ENCODE data around the gene MYO1A.

The MYO1A gene

GRCh38 chr12:57086493-57087009 lies 36.6 kb upstream of the MYO1A start:
- H3K4me3 ChIP-seq (ENCODE audit: low read depth in 1 of 2, low read length in 2 of 2), result peak overlapping the region; percentile 65 to 76
- ATAC-seq (ENCODE audit: insufficient read depth, low read depth), result peak; percentile 10; the same call in 1 of the 3 replicates
- peak; percentile 71 for DNase-seq

GRCh38 chr12:57085999-57086492 lies 36.1 kb upstream of the MYO1A start:
- H3K9me3 ChIP-seq (ENCODE audit: insufficient read depth, low read length, severe bottlenecking), result no peaks in the 10 kb centered on the region
- peak overlapping the region; percentile 95 for H3K9ac ChIP-seq (ENCODE audit: low read depth, low read length)
- peak overlapping the region; percentile 99 for H3K4me2 ChIP-seq (ENCODE audit: insufficient read depth, low read length)
- peak overlapping the region; percentile 97 for H3K27ac ChIP-seq (ENCODE audit: low read length)
- H2AFZ ChIP-seq (ENCODE audit: low read depth, low read length), result peak overlapping the region; percentile 68
- H3K4me3 ChIP-seq (ENCODE audit: low read depth in 1 of 2, low read length in 2 of 2), result peak overlapping the region in 1 of 2 experiments; percentile 65; a peak in 3 of 4 replicates
- TF ChIP-seq EZH2 (IDR thresholded peaks at IDR 0.05; ENCODE audit: borderline replicate concordance, low read depth, low read length, severe bottlenecking), result no peak
- no peak for TF ChIP-seq CTCF (IDR thresholded peaks at IDR 0.05; ENCODE audit: borderline replicate concordance, extremely low read depth, low read length, poor library complexity, severe bottlenecking)
- ATAC-seq (ENCODE audit: insufficient read depth, low read depth) (no peak), DNase-seq (peak; percentile 39)
- H3K79me2 ChIP-seq (ENCODE audit: insufficient read depth, low read length), result peaks cover 11% of the 10 kb centered on the region
- H3K27me3 ChIP-seq (ENCODE audit: insufficient read depth, low read length, poor library complexity), result no peaks in the 10 kb centered on the region
- no peaks in the 10 kb centered on the region for H4K20me1 ChIP-seq (ENCODE audit: insufficient read depth, low read length)
- 0 out of 2 replicates have a peak, but pooled peaks cover 2% of the 10 kb centered on the region for H3K36me3 ChIP-seq (ENCODE audit: insufficient read depth, low read length)
- peaks cover 35% of the 10 kb centered on the region for H3K4me1 ChIP-seq (ENCODE audit: insufficient read depth, low read length)

More at GRCh38 chr12:57086493-57087009, 36.6 kb upstream of the MYO1A start:
- H4K20me1 ChIP-seq (ENCODE audit: insufficient read depth, low read length), result no peaks in the 10 kb centered on the region; the same call in 1 of the 2 replicates
- peaks cover 7% of the 10 kb centered on the region; the same call in 1 of the 2 replicates for H3K36me3 ChIP-seq (ENCODE audit: insufficient read depth, low read length)
- peak overlapping the region; percentile 97 for H3K27ac ChIP-seq (ENCODE audit: low read length)
- H3K27me3 ChIP-seq (ENCODE audit: insufficient read depth, low read length, poor library complexity), result no peaks in the 10 kb centered on the region
- peaks cover 35% of the 10 kb centered on the region for H3K4me1 ChIP-seq (ENCODE audit: insufficient read depth, low read length)
- TF ChIP-seq EZH2 (IDR thresholded peaks at IDR 0.05; ENCODE audit: borderline replicate concordance, low read depth, low read length, severe bottlenecking), result no peak
- TF ChIP-seq CTCF (IDR thresholded peaks at IDR 0.05; ENCODE audit: borderline replicate concordance, extremely low read depth, low read length, poor library complexity, severe bottlenecking), result peak; percentile 66
- H3K4me2 ChIP-seq (ENCODE audit: insufficient read depth, low read length), result peak overlapping the region; percentile 99
- no peaks in the 10 kb centered on the region for H3K9me3 ChIP-seq (ENCODE audit: insufficient read depth, low read length, severe bottlenecking)
- peak overlapping the region; percentile 68 for H2AFZ ChIP-seq (ENCODE audit: low read depth, low read length)
- H3K79me2 ChIP-seq (ENCODE audit: insufficient read depth, low read length), result peaks cover 11% of the 10 kb centered on the region
- peak overlapping the region; percentile 95 for H3K9ac ChIP-seq (ENCODE audit: low read depth, low read length)

DNA sequence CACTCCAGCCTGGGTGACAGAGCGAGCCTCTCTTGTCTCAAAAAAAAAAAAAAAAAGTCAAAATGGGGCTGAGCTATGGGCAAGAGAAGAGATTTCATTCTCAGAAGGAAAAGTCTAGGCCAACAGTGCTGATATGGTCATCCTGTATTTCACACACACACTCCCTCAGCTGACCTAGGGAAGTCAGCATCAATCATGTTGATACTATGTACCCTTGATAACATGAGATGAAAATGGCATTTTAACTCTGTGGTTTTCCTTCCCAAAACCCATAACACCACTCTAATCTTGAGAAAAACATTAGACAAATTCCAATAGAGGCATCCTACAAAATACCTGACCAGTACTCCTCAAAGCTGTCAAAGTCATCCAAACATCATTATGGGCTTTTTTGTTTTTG lies 30.9 kb upstream of the MYO1A start:
- DNase-seq, result no peak
- H2AFZ ChIP-seq (ENCODE audit: low read depth, low read length), result no peak overlapping the region
- H3K9ac ChIP-seq (ENCODE audit: low read depth, low read length), result no peak overlapping the region
- H3K79me2 ChIP-seq (ENCODE audit: insufficient read depth, low read length), result peaks cover 27% of the 10 kb centered on the region
- ATAC-seq (ENCODE audit: insufficient read depth, low read depth), result no peak
- H4K20me1 ChIP-seq (ENCODE audit: insufficient read depth, low read length), result peaks cover 12% of the 10 kb centered on the region; the same call in 1 of the 2 replicates
- H3K27ac ChIP-seq (ENCODE audit: low read length), result no peak overlapping the region
- H3K36me3 ChIP-seq (ENCODE audit: insufficient read depth, low read length), result peaks cover 12% of the 10 kb centered on the region
- TF ChIP-seq EZH2 (IDR thresholded peaks at IDR 0.05; ENCODE audit: borderline replicate concordance, low read depth, low read length, severe bottlenecking), result no peak
- no peak for TF ChIP-seq CTCF (IDR thresholded peaks at IDR 0.05; ENCODE audit: borderline replicate concordance, extremely low read depth, low read length, poor library complexity, severe bottlenecking)
- H3K4me2 ChIP-seq (ENCODE audit: insufficient read depth, low read length), result no peak overlapping the region
- H3K4me3 ChIP-seq (ENCODE audit: low read depth in 1 of 2, low read length in 2 of 2), result no peak overlapping the region
- no peaks in the 10 kb centered on the region for H3K9me3 ChIP-seq (ENCODE audit: insufficient read depth, low read length, severe bottlenecking)
- peaks cover 30% of the 10 kb centered on the region for H3K4me1 ChIP-seq (ENCODE audit: insufficient read depth, low read length)
- no peaks in the 10 kb centered on the region for H3K27me3 ChIP-seq (ENCODE audit: insufficient read depth, low read length, poor library complexity)

Measured in DND-41 (cell line).